NCI-H1048 (cell line): Measurements from ENCODE around the gene ZNF527.
"Not testable (repeated sequence)": the region's sequence is repeated elsewhere in the genome, so short reads cannot be mapped to it uniquely, and the experiment has no call there.

Experiments used
- DNase-seq: peaks from one replicate; lab custom pipeline; 2025; lab: John Stamatoyannopoulos, UW

Gene ZNF527

DNA sequence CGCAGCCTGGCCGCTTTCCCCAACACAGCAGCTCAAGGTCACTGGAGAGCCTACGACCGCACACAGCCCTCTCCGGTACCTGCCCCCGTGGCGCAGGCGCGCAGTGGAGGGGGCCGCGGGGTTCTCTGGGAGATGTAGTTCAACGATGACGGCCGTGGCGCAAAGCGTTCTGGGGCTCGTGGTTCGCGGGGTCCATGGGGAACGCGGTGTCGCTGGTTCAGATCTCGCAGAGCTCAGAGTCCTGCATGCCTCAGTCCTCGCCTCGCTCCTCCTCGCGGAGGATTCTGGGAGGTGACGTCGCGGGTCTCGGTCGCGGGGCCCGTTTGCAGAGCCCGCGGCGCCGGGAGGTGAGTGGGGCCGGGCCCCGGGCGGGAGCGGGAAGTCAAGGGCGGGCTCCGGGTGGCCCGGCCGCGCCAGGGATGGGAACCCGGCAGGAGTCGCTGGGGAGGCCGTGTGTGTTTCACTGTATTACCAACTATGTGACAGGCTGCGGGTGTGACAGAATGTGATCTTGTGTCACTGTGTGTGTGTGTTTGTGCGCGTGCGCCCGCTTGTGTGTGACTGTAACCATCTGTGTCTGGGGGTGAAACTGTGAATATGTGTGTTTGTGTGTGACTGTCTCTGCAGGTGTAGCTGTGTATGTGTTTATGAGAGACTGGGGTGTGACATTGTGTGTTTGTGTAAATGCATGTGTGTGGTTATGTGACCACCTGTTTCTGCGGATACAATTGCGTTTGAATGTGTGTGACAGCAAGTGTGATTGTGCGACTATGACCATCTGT is at the start of gene ZNF527:
ZNF527 (plus strand) TSS at position 220 of the 782 bp plus-strand sequence. CDS start 3,100 bp downstream, outside the sequence.
- DNase-seq, result peak; percentile 85

DNA sequence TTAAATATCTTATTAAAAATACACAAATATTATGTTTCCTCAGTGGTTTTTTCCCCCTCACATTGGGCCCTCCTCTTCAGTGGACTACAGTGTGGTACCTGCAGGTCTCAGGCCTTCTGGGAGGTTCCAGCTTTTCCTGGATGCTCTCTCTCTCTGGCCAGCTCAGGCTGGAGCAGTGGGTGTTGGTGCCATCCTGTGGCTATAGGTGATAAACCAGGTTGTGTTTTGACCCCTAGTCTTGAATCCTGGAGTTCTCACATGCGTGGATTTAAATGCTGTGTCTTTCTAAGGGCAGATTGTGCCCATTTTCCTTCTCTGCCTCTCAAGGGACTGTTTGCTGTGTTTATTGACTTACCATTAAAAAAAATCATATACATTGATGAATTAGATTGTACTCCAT is 41.2 kb upstream of the ZNF527 start:
- DNase-seq, result no peak

DNA sequence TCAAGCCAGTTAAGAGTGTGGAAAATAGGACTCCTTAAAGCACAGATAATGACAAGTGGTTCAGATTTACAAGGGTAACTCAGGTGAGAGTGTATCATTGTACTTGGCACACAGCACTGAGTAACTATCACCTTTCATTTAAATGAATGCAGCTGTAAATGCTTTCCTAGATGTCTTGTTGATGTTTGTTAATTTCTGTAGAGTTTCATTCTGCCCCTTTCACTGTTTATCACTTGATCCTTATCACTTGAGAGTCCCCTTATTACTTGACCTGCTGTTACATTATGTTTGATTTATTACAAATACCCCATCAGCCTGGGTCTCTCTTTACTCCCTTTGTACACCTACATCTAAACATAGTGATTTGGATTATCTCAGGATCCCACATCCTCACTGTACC is 38.1 kb upstream of the ZNF527 start:
- DNase-seq, result no peak

DNA sequence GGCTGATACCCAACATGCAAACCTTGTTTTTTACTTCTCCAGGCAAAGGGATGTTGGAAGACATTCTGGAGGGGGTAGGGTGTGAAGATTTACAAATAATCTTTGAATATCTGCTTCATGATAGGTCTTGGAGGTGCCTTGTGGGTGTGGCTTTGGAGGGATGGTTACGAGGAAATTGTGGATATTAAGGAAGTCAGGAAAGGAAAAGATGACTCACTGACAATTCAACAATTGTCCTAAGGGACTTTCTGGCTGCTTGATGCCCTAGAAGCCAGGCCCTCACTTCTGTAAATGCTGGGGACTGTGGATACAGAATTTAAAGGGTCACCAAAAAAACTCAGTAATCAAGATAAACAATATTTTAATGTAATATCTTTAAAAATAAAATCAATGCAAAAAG is 37.4 kb upstream of the ZNF527 start:
- DNase-seq, result no peak

DNA sequence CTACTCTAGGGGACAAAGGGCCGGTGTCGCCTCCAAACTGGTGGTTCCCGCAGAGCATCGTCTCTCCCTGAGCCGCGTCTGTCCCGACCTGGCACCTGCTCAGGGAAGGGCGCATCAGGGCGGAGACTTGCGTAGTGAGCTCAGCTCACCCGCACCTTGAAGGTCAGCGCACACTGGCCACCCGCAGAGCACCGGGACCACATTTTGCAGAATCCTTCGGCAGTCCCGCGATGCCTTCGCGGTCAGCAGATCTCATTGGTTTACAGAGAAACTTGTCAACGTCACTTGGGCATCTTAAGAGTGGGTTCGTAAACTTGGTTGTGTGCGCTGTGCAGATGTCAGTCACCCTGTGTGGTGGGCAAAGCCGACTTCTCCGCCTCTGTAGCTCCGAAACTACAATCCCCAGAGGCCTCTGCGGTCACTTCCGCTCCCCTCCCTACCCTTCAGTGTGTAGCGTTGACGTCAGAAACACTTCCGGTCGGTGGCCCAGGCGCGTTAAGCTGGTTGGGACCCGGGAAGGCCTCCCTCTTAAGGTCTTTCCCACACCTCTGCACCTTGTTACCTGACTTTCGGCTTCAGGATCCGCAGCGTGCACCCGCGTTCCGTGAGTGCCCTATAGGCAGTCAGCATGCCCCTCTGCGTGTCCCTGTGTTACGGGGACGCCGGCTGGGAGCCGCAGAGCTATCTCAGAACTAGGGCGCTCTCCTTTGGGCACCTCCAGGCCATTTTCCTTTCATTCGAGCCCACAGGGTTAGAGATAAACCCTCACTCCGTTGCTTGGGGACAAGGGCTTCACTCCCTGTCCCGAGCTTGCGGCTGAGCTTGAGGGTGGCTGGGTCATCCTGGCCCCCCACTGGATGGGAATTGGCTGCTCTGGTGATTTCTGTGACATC is 36.5 kb upstream of the ZNF527 start:
- DNase-seq, result peak; percentile 9

DNA sequence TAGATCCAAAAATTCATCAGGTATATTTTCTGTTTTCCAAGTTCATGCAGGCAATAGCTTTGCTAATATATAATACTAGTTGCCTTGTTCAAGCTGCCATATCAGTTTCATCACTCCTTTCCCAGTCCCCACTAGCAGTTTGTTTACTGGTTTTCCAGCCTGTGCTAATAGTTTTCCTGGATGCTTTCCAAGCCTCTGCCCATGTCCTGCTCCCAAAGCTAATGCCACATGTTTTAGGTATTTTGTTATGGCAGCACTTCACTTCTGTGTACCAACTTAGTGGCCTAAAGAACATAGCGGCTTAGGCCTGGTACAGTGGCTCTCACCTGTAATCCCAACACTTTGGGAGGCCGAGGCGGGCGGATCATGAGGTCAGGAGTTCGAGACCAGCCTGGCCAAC is 28.1 kb upstream of the ZNF527 start:
- no peak for DNase-seq

DNA sequence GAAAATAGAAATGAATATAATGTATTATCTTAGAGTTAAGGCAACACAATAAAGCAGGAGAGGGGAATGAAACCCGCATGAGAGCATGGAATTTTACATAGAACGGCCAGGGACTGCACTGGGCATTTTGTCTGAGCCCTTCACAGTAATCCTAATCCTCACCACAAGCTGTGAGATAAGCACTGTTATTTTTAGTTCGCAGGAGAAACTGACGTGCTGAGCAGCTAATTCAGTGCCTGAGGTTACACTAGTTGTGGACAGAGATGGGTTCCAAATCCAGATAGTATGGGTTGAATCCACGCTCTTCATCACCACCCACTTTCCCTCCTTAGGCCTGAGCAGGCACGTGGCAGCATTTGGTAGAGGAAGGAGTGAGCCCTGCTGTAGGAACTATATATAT is 24.8 kb upstream of the ZNF527 start:
- no peak for DNase-seq

DNA sequence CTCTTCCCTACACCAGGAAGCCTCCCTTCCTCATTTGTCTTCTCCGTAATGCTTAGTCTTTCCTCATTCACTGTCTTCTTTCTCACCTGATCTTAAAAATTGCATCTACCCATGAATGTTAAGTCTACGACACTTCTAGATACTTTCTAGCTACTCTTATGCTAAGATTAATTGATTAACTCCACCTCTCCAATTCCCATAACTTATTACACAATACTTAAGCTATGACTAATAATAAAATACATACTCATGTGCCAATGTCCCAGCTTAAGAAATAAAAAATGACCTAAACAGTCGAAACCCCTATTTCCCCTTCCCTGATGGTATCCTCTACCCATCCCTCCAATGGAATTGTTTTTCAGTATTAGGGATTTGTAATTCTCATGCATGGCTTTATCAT is 22.8 kb upstream of the ZNF527 start:
- no peak for DNase-seq

DNA sequence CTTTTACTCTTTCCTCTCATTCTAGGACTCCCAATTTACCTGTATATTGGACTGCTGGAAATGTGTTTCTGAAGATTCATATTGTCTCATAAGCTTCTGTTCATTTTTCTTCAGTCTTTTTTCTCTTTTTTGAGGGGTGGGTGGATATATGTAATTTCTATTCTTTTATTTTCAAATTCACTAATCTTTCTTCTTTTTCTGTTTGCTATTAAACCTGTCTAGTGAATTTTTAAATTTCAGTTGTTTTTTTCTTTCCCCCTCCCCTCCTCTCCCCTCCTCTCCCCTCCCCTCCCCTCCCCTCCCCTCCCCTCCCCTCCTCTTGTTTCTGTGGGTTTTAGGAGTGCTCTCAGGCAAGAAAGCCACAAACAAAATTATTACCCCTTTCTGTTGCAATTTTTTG is 16.9 kb upstream of the ZNF527 start:
- no peak for DNase-seq

DNA sequence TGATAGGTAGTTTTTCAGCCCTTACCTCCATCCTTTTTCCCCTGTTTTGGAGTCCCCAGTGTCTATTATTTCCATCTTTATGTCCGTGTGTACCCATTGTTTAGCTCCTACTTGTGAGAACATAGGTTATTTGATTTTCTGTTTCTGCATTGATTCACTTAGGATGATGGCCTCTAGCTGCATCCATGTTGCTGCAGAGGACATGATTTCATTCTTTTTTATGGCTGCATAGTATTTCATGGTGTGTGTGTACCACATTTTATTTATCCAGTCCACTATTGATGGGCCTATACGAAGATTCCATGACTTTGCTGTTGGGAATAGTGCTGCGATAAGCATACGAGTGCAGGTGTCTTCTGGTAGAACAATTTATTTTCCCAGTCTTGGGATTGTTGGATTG is 15.0 kb upstream of the ZNF527 start:
- DNase-seq, result no peak

DNA sequence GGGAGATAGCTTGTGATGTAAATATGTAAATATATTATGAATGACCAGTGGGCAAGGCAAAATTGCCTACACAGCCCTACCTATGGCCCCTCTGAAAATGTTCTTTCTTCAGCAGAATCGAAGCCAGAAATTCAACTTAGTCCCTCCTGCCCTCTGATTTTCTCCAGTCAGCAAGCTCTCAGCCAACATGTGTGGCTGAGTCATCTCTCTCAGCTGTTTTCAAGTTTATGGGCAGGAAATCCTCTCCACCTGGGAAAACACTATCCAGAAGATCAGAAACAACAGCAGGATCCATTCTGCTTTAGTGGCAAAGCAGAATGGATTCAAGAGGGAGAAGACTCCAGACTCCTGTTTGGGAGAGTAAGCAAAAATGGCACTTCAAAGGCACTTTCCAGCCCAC is 8.9 kb upstream of the ZNF527 start:
- DNase-seq, result no peak

DNA sequence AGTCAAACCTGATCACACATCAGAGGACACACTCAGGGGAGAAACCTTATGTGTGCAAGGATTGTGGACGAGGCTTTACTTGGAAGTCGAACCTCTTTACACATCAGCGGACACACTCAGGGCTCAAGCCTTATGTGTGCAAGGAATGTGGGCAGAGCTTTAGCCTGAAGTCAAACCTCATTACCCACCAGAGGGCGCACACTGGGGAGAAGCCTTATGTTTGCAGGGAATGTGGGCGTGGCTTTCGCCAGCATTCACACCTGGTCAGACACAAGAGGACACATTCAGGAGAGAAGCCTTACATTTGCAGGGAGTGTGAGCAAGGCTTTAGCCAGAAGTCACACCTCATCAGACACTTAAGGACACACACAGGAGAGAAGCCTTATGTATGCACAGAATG is 8.2 kb upstream of the ZNF527 start:
- no peak for DNase-seq

DNA sequence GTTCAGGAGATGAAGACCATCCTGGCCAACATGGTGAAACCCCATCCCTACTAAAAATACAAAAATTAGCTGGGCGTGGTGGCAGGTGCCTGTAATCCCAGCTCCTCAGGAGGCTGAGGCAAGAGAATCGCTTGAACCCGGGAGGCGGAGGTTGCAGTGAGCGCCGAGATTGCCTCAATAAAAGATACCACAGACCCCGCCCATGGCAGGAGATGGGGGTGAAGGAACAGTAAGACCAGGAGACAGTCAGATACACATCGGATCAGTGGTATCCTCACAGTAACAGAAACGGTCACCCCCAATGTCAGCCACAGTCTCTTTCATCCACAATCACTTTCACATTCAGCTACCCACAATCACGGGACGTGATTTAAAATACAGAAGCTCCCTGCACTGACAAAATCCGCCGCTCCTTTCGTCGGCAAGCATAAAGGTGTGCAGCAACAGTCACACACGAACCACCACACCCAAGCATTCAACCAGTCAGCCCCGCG is 466 bp upstream of the ZNF527 start:
- DNase-seq, result not testable (repeated sequence)

DNA sequence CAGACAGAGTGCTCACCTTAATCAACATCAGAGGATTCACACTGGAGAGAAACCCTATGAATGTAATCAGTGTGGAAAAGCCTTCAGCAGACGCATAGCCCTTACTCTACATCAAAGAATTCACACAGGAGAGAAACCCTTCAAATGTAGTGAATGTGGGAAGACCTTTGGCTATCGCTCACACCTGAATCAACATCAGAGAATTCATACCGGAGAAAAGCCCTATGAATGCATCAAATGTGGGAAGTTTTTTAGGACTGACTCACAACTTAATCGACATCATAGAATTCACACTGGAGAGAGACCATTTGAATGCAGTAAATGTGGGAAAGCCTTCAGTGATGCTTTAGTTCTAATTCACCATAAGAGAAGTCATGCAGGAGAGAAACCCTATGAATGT is 18.3 kb downstream of the ZNF527 start:
- no peak for DNase-seq

DNA sequence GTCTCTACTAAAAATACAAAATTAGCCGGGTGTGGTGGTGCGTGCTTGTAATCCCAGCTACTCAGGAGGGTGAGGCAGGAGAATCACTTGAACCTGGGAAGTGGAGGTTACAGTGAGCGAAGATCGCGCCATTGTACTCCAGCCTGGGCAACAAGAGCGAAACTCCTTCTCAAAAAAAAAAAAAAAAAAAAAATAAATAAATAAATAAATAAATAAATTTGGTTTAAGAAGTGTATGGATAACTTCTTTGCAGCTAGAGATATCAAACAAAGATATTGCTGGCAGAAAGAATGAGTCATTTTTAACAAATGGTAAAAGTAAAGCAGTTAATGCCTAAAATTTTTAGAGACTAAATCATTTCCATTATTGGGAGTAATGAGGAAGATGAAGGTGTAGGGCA is 20.5 kb downstream of the ZNF527 start:
- DNase-seq, result not testable (repeated sequence)

DNA sequence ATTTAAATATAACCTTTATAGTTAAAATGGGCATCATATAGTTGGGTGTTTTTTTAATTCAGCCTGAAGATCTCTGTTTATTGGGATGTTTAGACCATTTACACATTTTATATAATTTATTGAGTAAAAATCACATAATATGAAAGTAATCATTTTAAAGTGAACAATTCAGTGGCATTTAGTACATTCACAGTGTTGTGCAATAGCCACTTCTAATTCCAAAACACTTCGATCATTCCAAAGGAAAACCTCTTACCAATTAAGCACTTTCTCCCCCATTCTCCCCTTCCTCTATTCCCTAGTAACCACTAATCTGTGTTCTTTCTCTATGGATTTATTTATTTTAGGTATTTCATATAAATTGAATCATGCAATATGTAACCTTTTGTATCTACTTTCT is 30.2 kb downstream of the ZNF527 start:
- no peak for DNase-seq

DNA sequence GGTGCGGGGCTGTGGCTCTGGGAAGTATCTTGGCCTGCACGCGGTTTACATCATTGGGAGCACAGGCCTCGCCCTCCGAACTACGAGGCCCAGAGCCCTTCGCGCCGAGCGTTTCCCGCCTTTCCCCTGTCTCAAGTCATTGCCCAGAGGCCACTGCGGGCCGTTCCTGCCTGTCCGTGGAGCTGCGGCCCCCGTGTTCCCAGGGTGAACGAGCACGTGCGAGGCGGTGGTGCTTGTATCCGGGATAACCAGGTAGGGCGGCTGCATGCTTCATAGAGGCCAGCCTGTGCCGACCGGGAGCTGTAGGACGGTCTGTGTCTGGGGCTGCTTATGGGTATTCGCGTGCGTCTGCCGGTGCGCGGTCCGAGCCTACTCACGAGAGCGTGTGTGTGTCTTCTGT is 32.5 kb downstream of the ZNF527 start:
- DNase-seq, result no peak

DNA sequence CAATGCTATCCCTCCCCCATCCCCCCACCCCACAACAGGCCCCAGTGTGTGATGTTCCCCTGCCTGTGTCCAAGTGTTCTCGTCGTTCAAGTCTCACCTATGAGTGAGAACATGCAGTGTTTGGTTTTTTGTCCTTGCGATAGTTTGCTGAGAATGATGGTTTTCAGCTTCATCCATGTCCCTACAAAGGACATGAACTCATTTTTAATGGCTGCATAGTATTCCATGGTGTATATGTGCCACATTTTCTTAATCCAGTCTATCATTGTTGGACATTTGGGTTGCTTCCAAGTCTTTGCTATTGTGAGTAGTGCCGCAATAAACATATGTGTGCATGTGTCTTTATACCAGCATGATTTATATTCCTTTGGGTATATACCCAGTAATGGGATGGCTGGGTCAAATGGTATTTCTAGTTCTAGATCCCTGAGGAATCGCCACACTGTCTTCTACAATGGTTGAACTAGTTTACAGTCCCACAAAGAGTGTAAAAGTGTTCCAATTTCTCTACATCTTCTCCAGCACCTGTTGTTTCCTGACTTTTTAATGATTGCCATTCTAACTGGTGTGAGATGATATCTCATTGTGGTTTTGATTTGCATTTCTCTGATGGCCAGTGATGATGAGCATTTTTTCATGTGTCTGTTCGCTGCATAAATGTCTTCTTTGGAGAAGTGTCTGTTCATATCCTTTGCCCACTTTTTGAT is 35.4 kb downstream of the ZNF527 start:
- not testable (repeated sequence) for DNase-seq

DNA sequence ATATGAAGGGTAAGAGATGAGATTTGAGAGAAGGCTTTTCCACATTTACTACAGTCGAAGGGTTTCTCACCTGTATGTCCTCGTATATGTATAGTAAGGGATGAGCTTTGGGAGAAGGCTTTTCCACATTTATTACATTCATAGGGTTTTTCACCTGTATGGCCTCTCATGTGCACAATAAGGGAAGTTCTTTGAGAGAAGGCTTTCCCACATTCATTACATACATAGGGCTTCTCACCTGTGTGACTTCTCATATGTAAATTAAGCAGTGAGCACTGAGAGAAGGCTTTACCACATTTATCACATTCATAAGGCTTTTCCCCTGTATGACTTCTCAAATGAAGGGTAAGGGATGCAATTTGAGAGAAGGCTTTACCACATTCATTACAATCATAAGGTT is 41.8 kb downstream of the ZNF527 start:
- DNase-seq, result no peak

DNA sequence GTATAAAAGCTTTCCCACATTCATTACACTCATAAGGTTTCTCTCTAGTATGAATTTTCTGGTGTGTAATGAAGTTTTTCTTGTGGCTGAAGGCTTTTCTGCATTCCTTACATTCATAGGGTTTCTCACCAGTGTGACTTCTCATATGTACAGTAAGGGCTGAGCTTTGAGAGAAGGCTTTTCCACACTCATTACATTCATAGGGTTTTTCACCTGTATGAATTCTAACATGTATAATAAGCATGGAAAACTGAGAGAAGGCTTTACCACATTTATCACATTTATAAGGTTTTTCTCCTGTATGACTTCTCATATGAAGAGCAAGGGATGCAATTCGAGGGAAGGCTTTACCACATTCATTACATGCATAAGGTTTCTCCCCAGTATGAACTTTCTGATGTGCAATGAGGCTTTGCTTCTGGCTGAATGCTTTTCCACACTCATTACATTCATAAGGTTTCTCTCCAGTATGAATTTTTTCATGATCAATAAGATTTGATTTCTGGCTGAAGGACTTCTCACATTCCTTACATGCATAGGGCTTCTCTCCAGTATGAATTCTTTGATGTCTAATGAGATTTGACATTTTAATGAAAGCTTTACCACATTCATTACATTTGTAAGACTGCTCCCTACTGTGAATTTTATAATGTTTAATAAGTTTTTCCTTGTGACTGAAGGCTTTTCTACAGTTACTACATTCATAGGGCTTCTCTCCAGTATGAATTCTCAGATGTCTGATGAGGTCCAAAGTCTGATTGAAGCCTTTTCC is 42.6 kb downstream of the ZNF527 start:
- DNase-seq, result no peak
